ENCODE measurements around the gene LRRN2.
"Not testable (repeated sequence)": the region's sequence is repeated elsewhere in the genome, so short reads cannot be mapped to it uniquely, and the experiment has no call there.

Gene LRRN2

DNA sequence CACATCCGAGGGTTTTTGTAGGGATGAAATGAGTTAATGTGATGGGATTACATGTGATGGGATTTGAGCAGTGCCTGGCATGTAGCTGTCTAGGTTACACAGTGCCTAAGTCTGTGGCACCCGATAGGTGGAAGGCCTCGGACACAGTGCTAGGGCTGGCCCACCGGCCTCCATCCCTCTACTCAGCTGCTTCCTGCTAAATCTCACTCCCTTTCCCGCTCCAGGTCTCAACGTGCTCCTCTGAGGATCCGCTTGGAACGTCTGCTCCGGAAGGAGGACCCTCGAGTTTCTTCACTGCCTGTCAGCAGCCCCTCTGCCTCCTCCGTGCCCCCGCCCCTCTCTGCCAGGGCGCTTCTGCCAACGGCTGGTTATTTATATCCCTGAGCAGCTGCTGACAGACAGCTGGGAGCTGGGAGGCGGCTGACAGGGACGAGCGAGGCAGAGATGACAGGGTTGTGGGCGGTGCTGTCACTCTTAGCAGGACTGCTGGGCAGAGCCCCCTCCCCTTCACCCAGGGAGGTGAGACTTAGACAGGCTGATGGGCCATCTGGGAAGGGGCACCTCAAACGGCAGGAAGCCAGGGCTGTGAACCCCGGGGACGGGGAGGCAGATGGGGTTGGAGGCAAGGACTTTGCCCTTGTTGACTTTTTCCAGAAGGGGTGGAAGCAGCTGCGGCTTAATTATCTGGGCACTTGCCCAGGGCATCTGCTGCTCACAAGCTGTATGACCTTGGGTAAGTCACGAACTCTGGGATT is 26.6 kb upstream of the LRRN2 start:
- DNase-seq, result no peak

DNA sequence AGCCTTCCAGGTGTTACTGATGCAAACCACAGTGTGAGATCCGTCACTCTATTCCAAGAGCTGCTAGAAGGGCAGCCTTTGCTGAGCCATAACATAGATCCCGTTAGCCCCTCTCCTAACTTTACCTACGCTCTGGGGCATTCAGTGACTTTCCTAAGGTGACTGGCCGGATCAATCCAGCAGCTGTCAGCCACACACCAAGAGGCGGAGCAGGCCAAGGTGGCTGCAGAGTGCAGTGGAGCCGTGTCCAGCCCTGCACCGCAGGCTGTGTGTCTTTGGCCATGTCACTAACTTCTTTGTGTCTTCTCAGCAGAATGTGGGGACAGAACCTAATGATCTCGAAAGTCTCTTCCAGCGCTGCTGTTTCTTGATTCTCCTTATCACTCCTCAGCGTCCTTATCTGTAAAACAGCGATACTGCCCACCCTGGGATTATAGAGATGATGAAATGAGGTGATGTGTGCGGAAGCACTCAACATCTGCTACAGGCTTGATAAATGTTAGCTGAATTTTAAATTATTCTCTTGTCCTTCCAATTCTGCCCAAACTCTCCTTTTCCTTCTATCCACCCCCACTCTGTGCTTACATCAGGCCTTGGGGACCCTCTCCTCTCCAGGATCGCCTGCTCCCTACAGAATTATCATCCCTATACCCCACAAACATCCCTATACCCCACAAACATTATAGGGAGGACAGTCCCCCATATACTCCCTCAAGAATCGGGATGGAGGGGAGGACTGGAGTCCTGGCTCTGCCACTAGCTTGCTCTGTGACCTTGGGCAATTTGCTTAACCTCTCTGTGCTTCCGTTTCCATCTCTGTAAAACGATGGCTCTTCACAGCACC is 25.8 kb upstream of the LRRN2 start:
- no peak for DNase-seq

DNA sequence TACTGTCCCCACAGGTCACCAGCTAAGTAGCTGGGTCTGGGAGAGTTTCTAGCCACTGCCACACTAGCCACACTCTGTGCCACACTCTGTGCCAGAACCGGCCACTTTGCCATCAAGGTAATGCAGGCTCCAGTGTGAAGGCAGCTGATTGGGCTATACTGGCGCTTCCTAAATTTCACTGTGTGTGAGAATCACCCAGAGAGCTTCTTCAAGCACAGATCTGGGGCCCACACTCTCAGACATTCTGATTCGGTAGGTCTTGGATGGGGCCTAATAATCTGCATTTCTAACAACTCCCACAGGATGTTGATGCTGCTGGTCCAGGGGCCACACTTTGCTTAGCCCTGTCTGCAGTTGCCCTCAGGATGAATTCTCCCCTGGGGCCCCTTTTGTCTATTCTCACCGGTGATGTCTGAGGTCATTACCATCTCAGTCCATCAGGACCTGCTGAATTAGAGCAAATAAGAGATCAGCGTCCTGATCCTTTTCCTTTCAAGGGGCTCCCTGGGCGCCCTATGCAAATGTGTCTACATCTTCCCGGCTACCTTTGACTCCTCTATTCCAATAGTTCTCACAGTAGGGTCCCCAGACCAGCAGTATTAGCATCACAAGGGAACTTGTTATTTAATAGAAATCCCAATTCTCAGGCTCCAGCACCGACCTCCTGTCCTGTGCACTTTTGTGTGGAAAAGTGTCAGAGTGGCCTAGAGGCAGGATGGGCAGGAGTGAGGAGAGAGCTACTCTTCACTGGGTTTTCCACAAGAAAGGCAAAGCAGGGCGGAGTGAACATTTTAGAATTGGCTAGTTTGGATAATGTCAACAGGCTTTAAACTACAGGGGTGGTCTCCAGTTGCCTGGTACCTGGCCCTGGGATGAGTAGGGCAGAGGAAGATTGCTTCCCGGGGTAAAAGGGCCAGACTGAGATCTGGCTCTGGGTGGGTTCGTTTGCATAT is 24.7 kb upstream of the LRRN2 start:
- DNase-seq, result no peak

DNA sequence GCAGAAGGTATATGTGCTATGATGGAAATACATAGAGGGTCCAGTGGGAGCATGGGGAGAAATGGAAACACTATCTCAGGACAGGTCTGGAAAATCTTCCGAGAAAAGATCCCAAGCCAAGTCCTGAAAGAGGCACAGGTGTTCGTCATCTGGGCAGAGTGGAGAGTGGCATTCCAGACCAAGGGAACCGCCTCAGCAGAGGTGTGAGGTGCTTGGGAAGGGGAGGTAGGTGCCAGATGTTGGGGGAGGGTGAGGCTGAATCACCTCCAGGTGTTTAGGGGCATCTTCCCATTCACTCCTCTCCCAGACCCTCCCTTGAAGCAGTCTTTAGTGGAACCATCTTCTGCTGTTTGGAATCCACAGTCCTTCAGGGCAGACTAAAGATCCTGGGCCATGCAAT is 23.5 kb upstream of the LRRN2 start:
- DNase-seq, result no peak

DNA sequence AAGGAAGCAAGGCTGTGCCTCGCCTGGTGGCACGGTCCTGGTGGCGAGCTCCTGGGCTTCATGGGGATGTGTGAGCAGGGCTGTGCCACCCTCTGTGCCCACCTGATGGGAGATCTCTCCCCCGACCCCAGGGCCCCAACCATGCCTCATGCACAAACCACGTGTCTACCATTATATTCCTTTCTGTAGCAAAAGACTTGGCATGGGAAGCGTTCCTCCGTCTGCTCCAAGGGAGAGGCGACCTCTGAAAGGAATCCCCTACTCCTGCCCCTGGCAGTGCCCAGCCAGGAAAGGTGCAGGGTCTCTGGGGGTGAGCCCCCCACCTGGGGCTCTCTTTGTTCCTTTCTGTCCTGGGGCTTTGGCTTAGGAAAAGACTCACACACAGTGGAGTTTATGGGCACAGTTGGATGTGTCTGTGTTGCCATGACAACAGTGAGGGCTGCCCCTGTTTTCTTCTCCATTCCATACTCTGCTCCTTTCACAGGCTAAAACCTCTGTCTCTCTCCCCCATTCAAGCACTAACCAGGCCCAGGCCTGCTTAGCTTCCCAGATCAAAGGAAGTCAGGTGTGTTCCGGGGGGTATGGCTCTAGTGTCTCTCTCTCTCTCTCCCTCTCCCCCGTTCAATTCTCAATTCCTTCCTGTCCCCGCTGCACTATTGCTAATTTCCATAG is 21.4 kb upstream of the LRRN2 start:
- DNase-seq, result peak in 3 of 6 experiments; percentile 4 to 34 (median 19)

DNA sequence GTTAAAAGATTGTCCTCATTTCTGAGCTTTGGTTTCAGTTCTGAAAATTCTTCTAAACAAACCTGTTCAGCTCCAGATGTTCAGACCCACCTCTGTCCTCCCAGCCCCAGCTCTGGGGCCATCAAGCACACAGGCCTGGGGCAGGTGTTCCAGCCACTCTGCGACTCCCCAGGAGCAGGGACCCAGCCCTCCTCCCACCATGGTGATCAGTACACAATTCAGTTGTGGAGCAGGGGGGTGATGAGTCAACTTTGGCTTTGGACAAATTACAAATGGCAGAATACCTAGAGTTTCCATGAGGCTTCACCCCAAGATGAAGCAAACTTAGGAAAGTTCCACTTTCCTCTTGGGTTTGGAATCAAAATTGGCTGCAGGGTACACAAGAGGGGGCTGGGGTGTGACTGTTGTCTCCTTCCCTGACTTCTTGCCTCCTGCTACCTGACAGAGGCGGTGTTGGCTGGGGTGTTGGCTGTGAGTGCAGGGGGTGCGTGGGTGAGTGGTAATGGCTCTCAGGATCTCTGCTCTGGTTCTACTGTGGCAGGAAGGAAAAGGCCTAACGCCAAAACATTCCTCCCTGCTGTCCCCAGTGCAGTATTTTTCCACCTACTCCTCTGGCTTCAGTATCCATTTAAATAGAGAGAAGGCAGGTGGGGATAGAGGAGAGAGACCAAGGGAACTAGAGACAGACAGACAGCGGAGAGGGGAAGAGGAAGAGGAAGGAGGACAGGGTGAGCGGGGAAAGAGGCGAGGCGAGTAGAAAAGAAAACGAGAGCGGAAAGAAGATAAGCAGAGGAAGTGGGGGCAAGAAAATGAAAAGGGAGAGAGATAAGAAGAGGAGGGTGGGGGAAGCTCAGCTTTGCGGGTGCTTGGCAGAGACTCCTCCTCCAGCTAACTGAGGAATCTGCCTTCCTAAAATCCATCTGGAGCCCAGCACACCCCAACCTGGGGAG is 20.6 kb upstream of the LRRN2 start:
- peak in 1 of 6 experiments; percentile 1 for DNase-seq

DNA sequence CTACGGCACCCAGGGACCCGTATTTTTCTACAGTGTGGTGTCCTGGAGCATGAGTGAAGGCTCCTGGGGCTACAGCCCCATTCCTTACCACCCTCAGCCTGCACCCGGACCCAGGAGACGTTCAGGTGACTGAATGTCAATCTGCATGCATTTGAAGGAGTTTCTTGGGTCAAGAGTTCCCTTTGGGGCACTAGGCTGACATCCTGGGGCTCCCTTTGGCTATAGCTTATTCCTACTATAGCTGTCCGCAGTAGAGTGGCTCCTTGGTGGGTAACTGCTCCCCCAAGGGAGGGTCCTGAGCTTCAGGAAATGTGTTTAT is 19.9 kb upstream of the LRRN2 start:
- no peak for DNase-seq

DNA sequence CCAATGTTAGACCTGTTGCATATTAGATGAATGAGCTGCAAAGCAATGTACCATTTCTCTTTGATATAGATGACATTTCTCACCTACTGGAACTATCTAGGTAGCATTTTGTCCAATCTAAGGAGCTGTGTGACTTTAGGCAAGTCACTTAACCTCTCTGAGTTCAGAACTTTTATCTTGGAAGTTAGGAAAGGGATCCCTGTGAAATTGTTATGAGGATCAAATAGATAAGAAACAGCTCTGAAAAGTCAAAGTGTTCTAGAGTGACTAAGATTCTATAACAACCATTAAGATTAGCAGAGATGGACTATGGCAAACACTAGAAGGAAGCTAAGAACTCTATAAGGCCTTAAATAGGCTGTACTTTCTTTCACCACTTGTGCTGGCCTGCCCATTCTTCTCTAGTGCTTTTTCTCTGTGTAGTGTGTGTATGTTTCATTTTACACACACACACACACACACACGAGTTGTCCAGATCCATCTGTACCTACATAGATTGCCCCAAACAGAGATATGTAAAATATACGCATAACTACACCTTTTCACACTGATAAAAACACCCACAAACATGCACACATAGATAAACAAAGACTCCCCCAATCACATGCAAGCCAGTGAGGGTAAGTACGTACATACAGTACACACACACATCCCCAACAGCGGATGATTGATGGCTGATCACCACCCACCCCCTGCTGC is 19.4 kb upstream of the LRRN2 start:
- DNase-seq, result no peak

DNA sequence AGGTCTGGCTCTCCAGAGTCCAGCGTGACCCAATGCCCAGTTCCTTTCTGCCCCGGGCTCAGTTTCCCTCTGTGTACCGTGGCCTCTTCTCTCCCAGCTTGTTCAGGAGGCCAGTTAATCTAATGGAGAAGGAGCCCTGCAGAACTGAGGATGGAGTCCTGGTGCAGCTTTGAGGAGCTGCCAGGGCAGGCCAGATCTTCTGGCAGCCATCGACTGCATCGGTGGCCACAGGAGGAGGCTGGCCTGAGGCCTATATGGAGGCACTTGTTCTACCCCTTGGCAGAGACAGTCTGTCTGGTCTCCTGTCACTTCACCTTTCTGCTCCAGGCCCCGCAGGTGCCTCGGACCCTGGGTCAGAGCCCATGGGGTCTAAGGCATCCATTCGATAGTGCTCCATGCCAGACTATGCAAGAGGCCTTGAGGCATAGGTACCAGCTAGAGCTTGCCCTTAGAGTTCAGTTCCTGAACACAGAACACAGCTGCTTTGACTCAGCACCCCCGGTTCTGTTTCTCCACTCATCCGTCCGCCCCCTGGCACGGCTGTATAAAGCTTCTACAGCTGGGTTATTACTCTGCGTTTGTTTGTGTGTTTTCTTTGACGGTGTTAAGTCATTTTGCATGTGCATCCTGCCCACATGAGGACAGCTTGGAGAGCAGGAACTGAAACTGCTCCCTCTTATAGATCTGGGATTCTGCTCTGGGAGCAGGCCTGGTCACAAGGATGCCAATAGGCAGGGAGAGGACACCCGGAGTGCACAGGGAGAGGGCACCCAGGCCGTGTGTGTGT is 18.5 kb upstream of the LRRN2 start:
- no peak for DNase-seq

DNA sequence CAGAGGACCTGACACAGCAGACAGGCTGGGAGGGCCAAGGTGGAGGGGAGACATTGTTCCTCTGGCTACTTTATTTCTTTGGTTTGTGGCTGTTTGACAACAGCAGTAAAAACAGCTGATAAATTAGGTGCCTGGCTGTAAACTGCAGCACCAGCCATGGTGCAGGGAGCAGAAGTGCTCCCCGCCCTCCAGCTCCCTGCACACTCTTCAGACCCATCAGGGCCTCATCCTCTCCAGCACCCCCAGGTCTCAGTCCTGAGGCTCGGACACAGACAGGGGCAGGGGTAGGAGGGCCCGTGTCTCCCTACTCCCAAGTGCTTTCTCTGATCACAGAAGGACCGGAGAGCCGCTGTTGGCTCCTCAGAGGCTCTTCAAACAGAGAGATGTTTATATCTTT is 17.7 kb upstream of the LRRN2 start:
- no peak for DNase-seq

DNA sequence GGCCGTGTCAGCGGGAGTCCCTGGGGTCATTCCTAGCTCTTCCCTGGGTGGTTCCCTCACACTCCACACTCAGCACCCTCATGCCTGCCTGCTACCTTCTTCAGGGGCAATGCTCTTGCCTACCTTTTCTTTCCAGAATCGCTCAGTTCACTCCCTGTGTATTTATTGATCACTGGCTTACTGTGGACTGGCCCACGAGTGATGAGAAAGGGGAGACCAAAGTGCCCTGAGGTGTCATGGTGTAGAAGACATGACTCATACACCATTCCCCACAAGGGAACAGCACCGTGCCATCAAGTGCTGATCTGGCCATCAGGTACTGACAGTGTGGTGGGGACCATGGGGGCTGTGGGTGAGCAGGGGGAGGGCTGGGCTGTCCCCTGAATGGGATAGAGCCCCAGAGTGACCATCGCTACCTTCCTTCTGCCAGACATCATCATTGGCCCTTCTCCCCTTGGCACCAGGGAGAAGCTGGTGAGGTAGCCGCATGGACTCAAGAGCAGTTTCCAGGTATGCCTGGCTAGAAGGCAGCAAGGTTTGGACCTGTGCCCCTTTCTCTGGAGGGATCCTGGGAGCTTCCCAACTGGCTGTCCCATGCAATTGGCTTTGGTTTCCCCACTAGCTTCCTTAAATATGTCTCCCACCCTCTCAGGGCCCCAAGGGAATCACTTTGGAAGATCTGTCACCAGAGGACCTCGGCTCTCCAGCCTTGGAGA is 17.2 kb upstream of the LRRN2 start:
- DNase-seq, result no peak

DNA sequence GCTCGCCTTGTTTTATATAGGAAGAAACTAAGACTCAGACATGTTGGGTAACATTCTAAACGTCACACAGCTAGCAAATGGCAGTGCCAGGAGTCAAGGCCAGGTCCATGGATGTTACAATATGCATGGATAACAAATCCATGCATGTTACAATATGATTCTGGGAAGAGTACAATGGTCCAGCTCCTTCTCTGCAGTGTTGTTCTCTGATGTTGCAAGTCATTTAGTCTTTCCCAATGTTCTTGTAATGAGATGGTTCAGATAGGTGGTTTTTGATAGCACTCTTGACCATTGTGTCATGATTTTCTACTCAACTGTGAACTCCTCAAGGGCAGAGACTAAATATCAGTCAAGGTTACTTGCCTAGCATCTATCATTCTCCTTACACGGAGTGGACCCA is 15.7 kb upstream of the LRRN2 start:
- no peak for DNase-seq

DNA sequence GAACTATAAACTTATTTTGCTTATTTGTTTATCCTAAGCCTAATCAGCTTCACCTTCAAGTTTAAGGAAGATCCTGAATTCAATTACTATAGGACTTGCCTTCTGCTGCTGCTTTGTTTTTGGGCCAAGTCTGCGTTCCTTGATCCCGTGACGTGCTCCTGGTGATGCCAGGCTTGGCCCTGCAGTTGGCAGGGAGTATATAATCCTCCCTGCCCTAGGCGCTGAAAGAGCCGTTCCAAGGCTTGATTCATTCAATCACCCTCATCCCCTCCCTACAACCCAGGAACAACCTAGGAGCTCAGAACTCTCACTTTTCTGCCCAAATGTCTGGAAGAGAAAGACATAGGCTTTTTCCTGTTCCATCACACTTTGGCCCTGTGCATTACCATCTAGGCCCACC is 12.4 kb upstream of the LRRN2 start:
- no peak for DNase-seq

DNA sequence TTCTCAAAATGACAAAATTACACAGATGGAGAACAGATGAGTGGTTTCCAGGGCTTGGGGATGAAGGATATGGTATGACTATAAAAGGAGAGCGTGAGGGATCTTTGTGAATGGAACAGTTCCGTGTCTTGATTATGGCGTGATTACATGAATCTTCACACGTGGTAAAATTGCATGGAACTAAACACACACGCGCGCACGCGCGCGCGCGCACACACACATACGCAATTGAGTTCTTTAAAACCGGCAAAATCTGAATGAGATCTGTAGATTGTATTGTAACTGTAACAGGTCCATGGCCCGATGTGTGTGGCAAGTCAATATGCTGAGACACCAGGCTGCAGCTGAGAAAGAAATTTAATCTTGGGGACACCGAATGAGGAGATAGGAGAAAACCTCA is 11.1 kb upstream of the LRRN2 start:
- DNase-seq, result no peak

DNA sequence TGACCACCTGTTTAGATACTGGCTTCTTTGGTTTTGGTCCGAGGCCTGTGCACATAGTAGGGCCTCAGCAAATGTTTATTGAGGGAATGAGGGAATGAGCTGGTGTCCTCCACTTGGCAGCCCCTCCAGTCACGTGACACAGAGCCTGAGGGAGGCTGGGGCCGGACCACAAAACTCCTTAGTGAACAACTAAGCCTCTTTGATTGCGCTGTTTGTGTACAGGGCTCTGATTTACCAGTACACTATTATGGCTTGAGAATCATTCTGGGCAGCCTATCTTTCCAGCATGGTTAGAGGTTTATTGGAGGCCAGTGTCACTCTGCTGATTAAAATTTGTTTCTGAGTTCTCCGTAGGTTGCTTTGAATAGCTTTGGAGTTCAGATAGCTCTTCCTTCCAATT is 10.2 kb upstream of the LRRN2 start:
- no peak for DNase-seq

DNA sequence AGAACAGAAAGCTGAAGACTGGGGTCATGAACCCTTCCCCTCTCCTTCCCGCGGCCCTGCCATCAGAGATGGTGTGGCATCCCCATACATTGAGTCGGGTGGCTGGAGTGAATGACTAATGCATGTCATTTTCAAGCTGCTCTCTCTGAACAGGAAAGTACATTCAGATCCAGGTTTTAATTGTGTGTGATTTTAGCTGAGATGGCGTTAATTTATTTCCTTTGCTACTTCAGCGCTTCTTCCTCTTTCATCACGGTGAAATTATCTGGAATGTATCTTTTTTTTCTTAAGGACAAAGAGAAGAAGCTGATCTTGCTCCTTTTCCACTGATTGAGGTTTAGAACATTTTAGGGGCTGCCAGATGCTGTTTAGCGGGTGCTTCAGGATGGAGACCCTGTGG is 8.6 kb upstream of the LRRN2 start:
- DNase-seq, result no peak

DNA sequence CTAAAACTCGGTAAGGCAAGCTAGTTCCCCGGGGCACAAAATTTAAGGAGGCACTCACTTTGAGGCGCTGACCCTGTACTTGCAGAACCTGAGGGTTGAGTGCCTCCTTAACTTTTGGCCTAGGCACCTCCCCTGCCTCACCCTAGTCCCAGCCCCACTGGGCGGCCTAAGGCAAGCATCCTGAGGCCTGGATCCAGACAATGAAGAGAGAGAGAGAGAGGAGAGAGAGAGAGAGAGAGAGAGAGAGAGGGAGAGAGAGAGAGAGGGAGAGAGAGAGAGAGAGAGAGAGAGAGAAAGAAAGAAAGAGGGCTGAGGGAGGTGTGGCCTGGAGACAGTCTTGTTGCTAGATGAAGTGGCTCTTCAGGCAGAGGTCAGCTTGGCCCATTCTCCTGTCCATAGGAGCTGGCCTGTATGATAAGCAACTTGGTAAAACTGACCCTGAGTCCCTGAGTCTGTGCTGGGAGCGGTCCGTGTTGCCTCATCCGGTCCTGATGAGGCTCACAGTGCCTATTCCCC is 7.4 kb upstream of the LRRN2 start:
- DNase-seq, result no peak

DNA sequence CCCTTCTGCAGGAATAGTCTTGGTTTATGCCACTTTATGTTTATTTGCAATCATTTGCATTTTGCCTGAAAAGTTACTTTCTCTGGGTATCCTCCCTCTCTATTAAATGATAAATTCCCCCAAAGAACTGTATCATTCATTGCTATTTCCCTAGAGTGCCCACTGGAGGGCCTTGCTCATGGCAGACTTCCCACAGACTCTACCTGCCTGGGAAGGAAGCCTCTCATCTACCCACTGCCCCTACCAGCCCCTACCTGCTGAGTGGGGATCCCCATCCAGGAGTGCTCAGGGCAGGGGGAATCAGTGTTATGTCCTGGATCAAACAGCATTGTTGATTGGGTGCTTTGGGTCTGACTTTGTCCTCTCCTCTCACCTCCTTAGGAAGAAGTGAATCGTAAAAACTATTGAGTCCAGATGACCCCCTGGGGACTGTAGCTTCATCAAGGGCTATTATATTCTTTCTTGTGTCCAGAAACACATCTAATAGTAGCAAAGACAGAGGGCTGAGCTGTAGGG is 6.8 kb upstream of the LRRN2 start:
- DNase-seq, result no peak

DNA sequence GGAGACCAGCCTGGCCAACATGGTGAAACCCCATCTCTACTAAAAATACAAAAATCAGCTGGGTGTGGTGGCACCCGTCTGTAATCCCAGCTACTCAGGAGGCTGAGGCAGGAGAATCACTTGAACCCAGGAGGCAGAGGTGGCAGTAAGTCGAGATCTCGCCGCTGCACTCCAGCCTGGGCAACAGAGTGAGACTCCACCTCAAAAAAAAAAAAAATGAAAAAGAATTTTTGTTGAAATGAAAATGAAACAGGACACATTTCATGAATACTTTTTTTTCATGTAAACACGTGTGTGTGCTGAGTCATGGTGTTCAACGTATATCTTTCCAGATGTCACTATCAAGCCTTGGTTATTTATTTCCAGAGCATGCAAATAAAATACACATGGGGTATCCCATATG is 5.8 kb upstream of the LRRN2 start:
- not testable (repeated sequence) for DNase-seq

Data from stimulated activated naive CD4-positive, alpha-beta T cell (primary cell).